ENCODE results near the gene CFAP77. TPM values are rescaled to one million over a fixed set of nuclear protein-coding genes. Genes with fewer than 3 reads are reported as not detected.

Gene CFAP77
- polyA plus RNA-seq, 2 donors: not detected

DNA sequence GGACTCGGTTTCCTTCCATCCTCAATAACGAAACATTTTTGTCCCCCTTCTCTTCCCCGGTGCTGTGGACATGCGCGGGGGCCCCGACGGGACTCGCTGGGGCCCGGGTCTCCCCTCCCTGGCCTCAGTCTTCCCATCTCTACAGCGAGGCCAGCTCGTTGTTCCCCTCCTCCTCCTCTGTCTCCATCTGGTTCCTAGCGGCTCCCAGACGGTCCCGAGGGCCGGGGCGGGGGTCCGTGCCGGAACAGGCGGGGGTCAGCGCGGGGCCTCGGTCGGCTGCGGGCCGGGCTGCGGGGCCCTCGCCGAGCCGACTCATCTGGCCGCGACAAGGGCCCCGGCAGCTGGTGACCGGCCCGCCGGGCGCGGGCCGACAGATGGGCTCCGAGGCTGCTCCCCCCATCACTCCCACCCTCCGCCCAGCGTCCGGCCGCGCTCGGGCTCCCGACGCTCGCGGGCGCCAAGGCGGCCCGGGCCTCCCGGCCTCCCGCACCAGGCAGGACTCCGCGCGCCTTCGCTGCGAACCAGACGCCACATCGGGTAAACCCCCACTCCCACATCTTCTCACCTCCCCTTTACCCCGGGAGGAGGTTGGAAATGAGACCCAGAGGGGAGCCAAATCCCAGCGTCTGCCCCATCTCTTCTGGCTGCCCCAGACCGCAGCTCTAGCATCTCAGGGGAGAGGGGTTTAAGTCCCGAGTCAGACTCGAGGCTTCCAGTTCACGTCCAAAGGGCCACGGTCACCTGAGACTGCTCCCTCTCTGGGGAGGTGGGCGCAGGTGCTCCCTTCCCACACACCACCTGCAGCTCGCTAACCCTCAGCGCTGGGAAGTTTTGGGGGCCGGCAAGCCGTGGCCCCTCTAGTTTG is 180.5 kb downstream of the CFAP77 start:
- H3K4me1 ChIP-seq (ENCODE audit: control insufficient read depth in 2 of 2, insufficient read depth in 2 of 2, low read length in 1 of 2): peaks cover 0 to 2% of the 10 kb centered on the region in 2 donors
- H3K27ac ChIP-seq (ENCODE audit: low read depth in 2 of 2, low read length in 1 of 2): no peak overlapping the region
- H3K9me3 ChIP-seq (ENCODE audit: control insufficient read depth in 2 of 2, insufficient read depth in 1 of 2, low read depth in 1 of 2, low read length in 1 of 2): no peaks in the 10 kb centered on the region
- WGBS, 2 donors: 6 to 8% methylated on average over 55 to 73 of the region's 73 CpGs
- peaks cover 4 to 11% of the 10 kb centered on the region in 2 donors for H3K36me3 ChIP-seq (ENCODE audit: control insufficient read depth in 2 of 2, insufficient read depth in 2 of 2, low read length in 1 of 2)
- no peak overlapping the region for H3K4me3 ChIP-seq (ENCODE audit: low read depth in 1 of 2, low read length in 2 of 2)
- peaks cover 15 to 35% of the 10 kb centered on the region in 2 donors for H3K27me3 ChIP-seq (ENCODE audit: control insufficient read depth in 1 of 2, insufficient read depth in 2 of 2, low read length in 2 of 2)

DNA sequence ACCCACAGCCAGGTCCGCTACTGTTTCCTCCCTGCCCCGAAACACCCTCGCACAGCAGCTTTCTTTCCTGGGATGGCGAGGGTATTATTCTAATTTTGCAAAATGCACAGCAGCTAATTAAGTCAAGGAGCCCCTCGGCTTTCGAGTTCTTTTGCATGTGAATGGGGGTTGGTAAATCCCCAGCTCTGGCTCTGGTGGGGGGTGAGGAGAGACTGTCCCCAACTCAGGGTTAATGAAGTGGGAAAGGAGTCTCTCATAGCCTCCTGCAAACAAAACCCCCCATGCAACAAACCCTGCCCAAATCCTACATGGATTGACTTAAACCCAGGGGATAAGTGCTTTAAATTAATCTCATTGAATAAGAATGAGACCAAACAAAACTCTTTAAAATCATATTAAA is 181.2 kb downstream of the CFAP77 start:
- Histone ChIP-seq H3K27ac (ENCODE audit: low read depth in 2 of 2, low read length in 1 of 2) (no peak overlapping the region), H3K27me3 (ENCODE audit: control insufficient read depth in 1 of 2, insufficient read depth in 2 of 2, low read length in 2 of 2) (peaks cover 15 to 29% of the 10 kb centered on the region in 2 donors), H3K4me3 (ENCODE audit: low read depth in 1 of 2, low read length in 2 of 2) (no peak overlapping the region), H3K36me3 (ENCODE audit: control insufficient read depth in 2 of 2, insufficient read depth in 2 of 2, low read length in 1 of 2) (peaks cover 4 to 11% of the 10 kb centered on the region in 2 donors), H3K9me3 (ENCODE audit: control insufficient read depth in 2 of 2, insufficient read depth in 1 of 2, low read depth in 1 of 2, low read length in 1 of 2) (no peaks in the 10 kb centered on the region), H3K4me1 (ENCODE audit: control insufficient read depth in 2 of 2, insufficient read depth in 2 of 2, low read length in 1 of 2) (peaks cover 0 to 2% of the 10 kb centered on the region in 2 donors)
- 38 to 45% methylated on average over 6 of the region's 6 CpGs for WGBS, 2 donors

DNA sequence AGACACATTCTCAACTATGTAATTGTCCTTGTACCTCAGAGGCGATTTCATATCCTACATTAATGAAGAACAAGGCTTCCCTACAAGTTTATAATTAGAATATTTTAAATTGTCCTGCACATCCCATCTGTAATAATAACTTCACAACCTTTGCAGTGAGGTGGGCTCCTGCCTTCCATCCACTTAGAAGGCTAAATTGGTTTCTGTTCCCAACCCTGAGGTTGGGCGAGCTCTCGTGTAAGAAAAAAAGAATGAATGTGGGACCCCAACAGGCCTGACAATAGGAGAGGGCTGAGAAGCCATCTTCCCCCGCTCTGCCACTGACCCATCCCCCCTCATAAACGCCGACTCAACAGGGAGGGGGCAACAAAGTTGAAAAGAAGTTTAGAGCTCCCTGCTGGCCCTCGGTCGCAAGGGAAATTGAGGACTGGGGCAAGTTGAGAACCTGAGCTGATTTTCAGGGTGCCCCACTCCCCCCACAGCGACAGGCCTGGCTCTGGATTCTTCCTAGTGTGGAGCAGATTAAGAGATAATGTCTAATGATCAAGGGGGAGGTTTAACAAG is 181.8 kb downstream of the CFAP77 start:
- Histone ChIP-seq H3K4me1 (ENCODE audit: control insufficient read depth in 2 of 2, insufficient read depth in 2 of 2, low read length in 1 of 2) (no peaks in the 10 kb centered on the region), H3K27me3 (ENCODE audit: control insufficient read depth in 1 of 2, insufficient read depth in 2 of 2, low read length in 2 of 2) (peaks cover 12 to 24% of the 10 kb centered on the region in 2 donors), H3K4me3 (ENCODE audit: low read depth in 1 of 2, low read length in 2 of 2) (no peak overlapping the region), H3K36me3 (ENCODE audit: control insufficient read depth in 2 of 2, insufficient read depth in 2 of 2, low read length in 1 of 2) (peaks cover 4 to 11% of the 10 kb centered on the region in 2 donors), H3K27ac (ENCODE audit: low read depth in 2 of 2, low read length in 1 of 2) (no peak overlapping the region), H3K9me3 (ENCODE audit: control insufficient read depth in 2 of 2, insufficient read depth in 1 of 2, low read depth in 1 of 2, low read length in 1 of 2) (no peaks in the 10 kb centered on the region)
- 60 to 70% methylated on average over 9 of the region's 9 CpGs for WGBS, 2 donors

DNA sequence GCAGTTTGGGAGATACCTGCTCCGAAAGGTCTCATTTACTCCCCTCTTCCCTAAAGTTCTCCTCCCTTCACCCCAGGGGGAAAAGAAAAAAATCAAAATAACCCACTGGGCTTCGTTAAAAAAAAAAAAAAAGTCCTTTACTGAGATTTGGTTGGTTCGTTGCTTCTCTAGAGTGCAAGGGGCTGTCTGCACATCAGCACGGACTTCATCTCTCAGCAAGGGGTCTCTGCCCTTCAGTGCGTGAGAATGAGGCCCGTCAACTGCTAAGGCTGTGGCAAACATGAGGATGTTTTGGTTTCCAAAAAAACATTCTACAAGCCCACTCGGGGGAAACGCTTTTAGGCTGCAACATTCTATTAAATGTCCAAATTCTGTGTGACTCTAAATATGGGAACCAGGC is 182.4 kb downstream of the CFAP77 start:
- peaks cover 10 to 20% of the 10 kb centered on the region in 2 donors for H3K27me3 ChIP-seq (ENCODE audit: control insufficient read depth in 1 of 2, insufficient read depth in 2 of 2, low read length in 2 of 2)
- WGBS, 2 donors: 82 to 83% methylated on average over 8 of the region's 8 CpGs
- no peak overlapping the region for H3K27ac ChIP-seq (ENCODE audit: low read depth in 2 of 2, low read length in 1 of 2)

DNA sequence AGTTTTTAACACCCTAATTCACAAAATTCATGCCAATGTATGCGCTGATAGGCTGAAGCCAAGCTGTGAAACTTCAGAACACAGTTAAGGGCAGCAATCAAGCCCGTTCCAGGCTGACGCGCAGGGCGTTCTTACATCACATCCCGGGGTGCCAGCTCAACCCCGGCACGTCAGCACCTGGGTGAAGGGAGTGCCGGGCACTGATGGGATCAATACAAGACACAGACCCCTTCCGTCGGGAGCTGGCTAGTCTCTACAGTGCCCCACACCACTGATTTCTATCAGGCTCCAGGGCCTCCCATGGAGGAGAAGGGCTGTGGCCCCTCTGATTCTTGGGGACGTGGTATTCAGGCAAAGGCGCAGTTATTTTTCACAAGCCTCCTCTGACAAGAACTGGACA is 184.4 kb downstream of the CFAP77 start:
- WGBS, 2 donors: 94 to 96% methylated on average over 13 of the region's 13 CpGs
- peaks cover 4 to 22% of the 10 kb centered on the region in 2 donors for H3K36me3 ChIP-seq (ENCODE audit: control insufficient read depth in 2 of 2, insufficient read depth in 2 of 2, low read length in 1 of 2)
- no peak overlapping the region for H3K4me3 ChIP-seq (ENCODE audit: low read depth in 1 of 2, low read length in 2 of 2)
- H3K27me3 ChIP-seq (ENCODE audit: control insufficient read depth in 1 of 2, insufficient read depth in 2 of 2, low read length in 2 of 2): peaks cover 3 to 10% of the 10 kb centered on the region in 2 donors
- H3K9me3 ChIP-seq (ENCODE audit: control insufficient read depth in 2 of 2, insufficient read depth in 1 of 2, low read depth in 1 of 2, low read length in 1 of 2): no peaks in the 10 kb centered on the region
- H3K4me1 ChIP-seq (ENCODE audit: control insufficient read depth in 2 of 2, insufficient read depth in 2 of 2, low read length in 1 of 2): no peaks in the 10 kb centered on the region
- no peak overlapping the region for H3K27ac ChIP-seq (ENCODE audit: low read depth in 2 of 2, low read length in 1 of 2)

More for the DNA sequence above, 182.4 kb downstream of the CFAP77 start:
- Histone ChIP-seq H3K4me3 (ENCODE audit: low read depth in 1 of 2, low read length in 2 of 2) (no peak overlapping the region), H3K36me3 (ENCODE audit: control insufficient read depth in 2 of 2, insufficient read depth in 2 of 2, low read length in 1 of 2) (peaks cover 4 to 15% of the 10 kb centered on the region in 2 donors), H3K9me3 (ENCODE audit: control insufficient read depth in 2 of 2, insufficient read depth in 1 of 2, low read depth in 1 of 2, low read length in 1 of 2) (no peaks in the 10 kb centered on the region), H3K4me1 (ENCODE audit: control insufficient read depth in 2 of 2, insufficient read depth in 2 of 2, low read length in 1 of 2) (no peaks in the 10 kb centered on the region)

DNA sequence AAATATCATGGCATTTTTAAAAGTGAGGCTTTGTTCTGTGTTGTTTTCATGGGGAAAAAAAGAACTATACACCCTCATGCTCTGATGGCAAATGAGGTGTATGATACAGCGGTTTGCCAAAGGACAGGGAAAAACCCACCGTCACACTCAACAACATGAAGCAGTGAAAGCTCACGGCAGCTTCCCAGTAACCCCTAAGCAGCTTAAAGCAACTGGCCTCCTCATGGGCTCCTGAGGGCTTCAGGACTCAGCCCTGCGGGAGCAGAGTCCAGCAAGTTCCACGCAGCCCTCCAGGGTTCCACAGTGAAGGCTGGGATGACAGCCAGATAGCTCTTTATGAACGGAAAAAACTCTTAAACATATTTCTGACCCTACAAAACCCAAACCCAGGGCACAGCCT is 185.3 kb downstream of the CFAP77 start:
- Histone ChIP-seq H3K4me3 (ENCODE audit: low read depth in 1 of 2, low read length in 2 of 2) (no peak overlapping the region), H3K27me3 (ENCODE audit: control insufficient read depth in 1 of 2, insufficient read depth in 2 of 2, low read length in 2 of 2) (peaks cover 0 to 2% of the 10 kb centered on the region in 2 donors), H3K27ac (ENCODE audit: low read depth in 2 of 2, low read length in 1 of 2) (no peak overlapping the region), H3K36me3 (ENCODE audit: control insufficient read depth in 2 of 2, insufficient read depth in 2 of 2, low read length in 1 of 2) (peaks cover 4 to 28% of the 10 kb centered on the region in 2 donors), H3K9me3 (ENCODE audit: control insufficient read depth in 2 of 2, insufficient read depth in 1 of 2, low read depth in 1 of 2, low read length in 1 of 2) (no peaks in the 10 kb centered on the region), H3K4me1 (ENCODE audit: control insufficient read depth in 2 of 2, insufficient read depth in 2 of 2, low read length in 1 of 2) (no peaks in the 10 kb centered on the region)
- 84 to 85% methylated on average over 6 of the region's 6 CpGs for WGBS, 2 donors

DNA sequence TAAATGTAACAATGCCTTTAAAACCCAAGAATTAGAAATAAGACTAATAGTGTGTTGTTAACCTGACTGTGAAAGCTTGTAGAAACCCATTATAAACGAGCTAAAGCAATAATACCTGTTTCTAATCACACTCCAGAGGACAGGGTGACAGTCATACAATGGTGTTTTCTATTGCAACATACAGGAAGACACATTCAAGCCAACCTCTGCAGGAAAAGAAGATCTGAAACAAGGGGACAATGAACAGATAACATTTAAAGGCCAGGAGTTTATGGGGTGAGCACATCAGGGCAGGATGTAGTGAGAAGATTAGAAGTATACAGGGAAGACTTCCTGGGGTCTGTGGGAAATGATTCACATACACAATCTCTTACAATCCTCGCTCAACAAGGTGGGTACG is 186.2 kb downstream of the CFAP77 start:
- H3K27ac ChIP-seq (ENCODE audit: low read depth in 2 of 2, low read length in 1 of 2): no peak overlapping the region
- H3K36me3 ChIP-seq (ENCODE audit: control insufficient read depth in 2 of 2, insufficient read depth in 2 of 2, low read length in 1 of 2): peaks cover 8 to 36% of the 10 kb centered on the region in 2 donors
- 71 to 73% methylated on average over 3 of the region's 3 CpGs for WGBS, 2 donors
- H3K27me3 ChIP-seq (ENCODE audit: control insufficient read depth in 1 of 2, insufficient read depth in 2 of 2, low read length in 2 of 2): no peaks in the 10 kb centered on the region
- no peak overlapping the region for H3K4me3 ChIP-seq (ENCODE audit: low read depth in 1 of 2, low read length in 2 of 2)
- no peaks in the 10 kb centered on the region for H3K9me3 ChIP-seq (ENCODE audit: control insufficient read depth in 2 of 2, insufficient read depth in 1 of 2, low read depth in 1 of 2, low read length in 1 of 2)
- no peaks in the 10 kb centered on the region for H3K4me1 ChIP-seq (ENCODE audit: control insufficient read depth in 2 of 2, insufficient read depth in 2 of 2, low read length in 1 of 2)

DNA sequence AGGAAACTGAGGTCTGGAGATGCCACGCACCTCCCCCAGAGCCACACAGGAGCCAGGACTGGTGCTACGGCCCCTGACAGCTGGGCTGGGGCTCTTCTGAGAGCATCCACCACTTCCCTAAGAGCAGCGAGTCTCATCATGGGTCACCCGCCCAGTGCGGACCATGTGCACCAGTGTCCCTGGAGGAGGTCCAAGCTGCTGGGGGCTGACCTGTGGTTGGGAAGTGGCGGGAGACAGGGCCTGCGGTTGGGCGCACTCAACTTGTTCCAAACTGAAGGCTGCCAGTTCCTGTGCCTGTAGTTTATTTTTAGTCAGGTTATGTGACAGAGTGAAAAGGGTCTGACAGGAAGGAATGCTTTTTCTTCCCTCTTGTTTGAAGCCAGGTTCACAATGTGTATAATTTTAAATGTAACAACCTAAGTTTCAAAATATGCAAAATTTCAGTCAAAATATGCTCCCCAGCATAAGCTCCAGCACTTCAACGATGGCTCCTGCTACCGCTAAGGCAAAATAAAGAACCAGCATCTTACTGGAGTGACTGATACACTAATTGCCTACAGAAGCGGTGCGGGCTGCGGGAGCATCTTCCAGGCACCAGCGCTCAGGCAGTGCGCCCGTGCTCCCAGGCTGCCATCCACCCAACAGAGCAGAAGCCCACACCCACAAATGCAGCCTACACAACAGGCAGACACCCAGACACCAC is 187.2 kb downstream of the CFAP77 start:
- Histone ChIP-seq H3K36me3 (ENCODE audit: control insufficient read depth in 2 of 2, insufficient read depth in 2 of 2, low read length in 1 of 2) (peaks cover 8 to 44% of the 10 kb centered on the region in 2 donors), H3K27ac (ENCODE audit: low read depth in 2 of 2, low read length in 1 of 2) (no peak overlapping the region), H3K27me3 (ENCODE audit: control insufficient read depth in 1 of 2, insufficient read depth in 2 of 2, low read length in 2 of 2) (no peaks in the 10 kb centered on the region), H3K4me1 (ENCODE audit: control insufficient read depth in 2 of 2, insufficient read depth in 2 of 2, low read length in 1 of 2) (no peaks in the 10 kb centered on the region), H3K9me3 (ENCODE audit: control insufficient read depth in 2 of 2, insufficient read depth in 1 of 2, low read depth in 1 of 2, low read length in 1 of 2) (no peaks in the 10 kb centered on the region), H3K4me3 (ENCODE audit: low read depth in 1 of 2, low read length in 2 of 2) (no peak overlapping the region)
- 88 to 92% methylated on average over 16 of the region's 16 CpGs for WGBS, 2 donors

DNA sequence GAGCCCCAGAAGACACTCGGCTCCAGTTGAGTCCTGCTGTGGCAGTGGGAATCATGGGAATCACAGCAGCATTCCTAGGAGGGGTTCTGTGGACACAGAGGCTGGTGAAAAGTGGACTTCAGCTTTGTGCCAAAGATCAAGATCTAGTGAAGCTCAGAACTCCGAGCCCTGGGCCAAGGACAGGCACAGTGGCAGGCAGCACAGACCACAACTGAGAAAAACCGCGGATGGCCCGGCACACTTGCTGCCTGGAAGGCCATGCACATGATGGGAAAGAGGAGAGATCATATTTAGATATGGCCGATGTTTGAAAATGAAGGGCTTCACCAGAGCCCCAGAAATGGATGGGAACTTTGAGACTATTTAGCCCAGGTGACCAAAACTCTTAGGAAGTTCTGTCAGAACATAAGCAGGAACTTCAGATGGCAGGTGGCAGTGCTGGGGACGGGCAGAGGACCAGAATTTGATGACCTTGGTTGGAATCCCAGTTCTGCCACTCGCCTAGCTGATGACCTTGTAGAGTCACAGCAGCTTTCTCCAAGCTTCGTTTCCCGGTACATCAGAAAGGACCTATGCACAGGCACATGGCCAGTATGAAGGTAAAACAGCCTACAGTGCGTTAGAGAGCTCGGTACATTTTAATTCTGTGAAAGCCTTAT is 190.4 kb downstream of the CFAP77 start:
- H3K9me3 ChIP-seq (ENCODE audit: control insufficient read depth in 2 of 2, insufficient read depth in 1 of 2, low read depth in 1 of 2, low read length in 1 of 2): no peaks in the 10 kb centered on the region
- no peak overlapping the region for H3K4me3 ChIP-seq (ENCODE audit: low read depth in 1 of 2, low read length in 2 of 2)
- no peak overlapping the region for H3K27ac ChIP-seq (ENCODE audit: low read depth in 2 of 2, low read length in 1 of 2)
- H3K36me3 ChIP-seq (ENCODE audit: control insufficient read depth in 2 of 2, insufficient read depth in 2 of 2, low read length in 1 of 2): peaks cover 5 to 46% of the 10 kb centered on the region in 2 donors
- no peaks in the 10 kb centered on the region for H3K27me3 ChIP-seq (ENCODE audit: control insufficient read depth in 1 of 2, insufficient read depth in 2 of 2, low read length in 2 of 2)
- no peaks in the 10 kb centered on the region for H3K4me1 ChIP-seq (ENCODE audit: control insufficient read depth in 2 of 2, insufficient read depth in 2 of 2, low read length in 1 of 2)
- 89 to 90% methylated on average over 12 of the region's 12 CpGs for WGBS, 2 donors
